NCI-H2227 (cell line): ENCODE data around the gene HEPACAM2.
A peak's percentile ranks its signal among the peaks of the same experiment; 100 is the strongest.

Experiments
- DNase-seq: peaks from one replicate; lab custom pipeline; 2025; ENCODE audit not compliant: unreplicated experiment; lab: John Stamatoyannopoulos, UW

The HEPACAM2 gene

GRCh38 chr7:93148144-93148543 lies 78.1 kb downstream of the HEPACAM2 start, which contains the start of gene SAMD9L:
SAMD9L (minus strand) TSS chr7:93148385; CDS start chr7:93135971, 12,414 bp downstream.
- no peak for DNase-seq

- peak; percentile 17 for DNase-seq
Observed at GRCh38 chr7:93147363-93147762, 78.9 kb downstream of the HEPACAM2 start.

- DNase-seq = no peak
Observed at GRCh38 chr7:93146472-93147141, 79.7 kb downstream of the HEPACAM2 start.

GRCh38 chr7:93146036-93146435 lies 80.2 kb downstream of the HEPACAM2 start:
- DNase-seq = no peak

- DNase-seq = no peak
Observed at GRCh38 chr7:93145354-93145753, 80.9 kb downstream of the HEPACAM2 start.

GRCh38 chr7:93142127-93142526 lies 84.1 kb downstream of the HEPACAM2 start:
- no peak for DNase-seq

- no peak for DNase-seq
Observed at GRCh38 chr7:93140582-93141191, 85.6 kb downstream of the HEPACAM2 start.

- DNase-seq = no peak
Observed at GRCh38 chr7:93138576-93138975, 87.7 kb downstream of the HEPACAM2 start.
